ENCODE results near the gene IKZF3.
"Not testable (repeated sequence)": the region's sequence is repeated elsewhere in the genome, so short reads cannot be mapped to it uniquely, and the experiment has no call there.

Gene IKZF3

GRCh38 chr17:39863918-39864746 lies at the start of gene IKZF3:
Gene IKZF3, minus strand, starts transcription at chr17:39864312. Its CDS starts 186 bp downstream, at chr17:39864126.
- DNase-seq (ENCODE audit: low spot score), result no peak

GRCh38 chr17:39908789-39909352 lies 44.8 kb upstream of the IKZF3 start:
- no peak for DNase-seq (ENCODE audit: low spot score)

GRCh38 chr17:39904990-39905288 lies 40.8 kb upstream of the IKZF3 start:
- DNase-seq (ENCODE audit: low spot score), result no peak

GRCh38 chr17:39903158-39903884 lies 39.2 kb upstream of the IKZF3 start:
- no peak for DNase-seq (ENCODE audit: low spot score)

- DNase-seq (ENCODE audit: low spot score), result not testable (repeated sequence)
Observed at GRCh38 chr17:39902027-39902426, 37.9 kb upstream of the IKZF3 start.

GRCh38 chr17:39899215-39899614 lies 35.1 kb upstream of the IKZF3 start:
- no peak for DNase-seq (ENCODE audit: low spot score)

GRCh38 chr17:39898088-39898487 lies 34.0 kb upstream of the IKZF3 start:
- DNase-seq (ENCODE audit: low spot score), result no peak

- DNase-seq (ENCODE audit: low spot score), result no peak
Observed at GRCh38 chr17:39894681-39895376, 30.7 kb upstream of the IKZF3 start.

GRCh38 chr17:39889200-39889599 lies 25.1 kb upstream of the IKZF3 start:
- DNase-seq (ENCODE audit: low spot score), result no peak

GRCh38 chr17:39887078-39887477 lies 23.0 kb upstream of the IKZF3 start:
- DNase-seq (ENCODE audit: low spot score), result no peak

- DNase-seq (ENCODE audit: low spot score), result not testable (repeated sequence)
Observed at GRCh38 chr17:39886102-39886501, 22.0 kb upstream of the IKZF3 start.

- DNase-seq (ENCODE audit: low spot score), result no peak
Observed at GRCh38 chr17:39872751-39873150, 8.6 kb upstream of the IKZF3 start.

- no peak for DNase-seq (ENCODE audit: low spot score)
Observed at GRCh38 chr17:39871801-39872200, 7.7 kb upstream of the IKZF3 start.

GRCh38 chr17:39870776-39871175 lies 6.7 kb upstream of the IKZF3 start:
- no peak for DNase-seq (ENCODE audit: low spot score)

GRCh38 chr17:39868554-39868942 lies 4.4 kb upstream of the IKZF3 start:
- no peak for DNase-seq (ENCODE audit: low spot score)

- DNase-seq (ENCODE audit: low spot score), result no peak
Observed at GRCh38 chr17:39867880-39868553, 3.9 kb upstream of the IKZF3 start, which contains the start of gene ZPBP2. Gene ZPBP2, plus strand, starts transcription at chr17:39868202. Its CDS starts 153 bp downstream, at chr17:39868355.

- no peak for DNase-seq (ENCODE audit: low spot score)
Observed at GRCh38 chr17:39867084-39867879, 3.2 kb upstream of the IKZF3 start.

GRCh38 chr17:39866013-39866730 lies 2.1 kb upstream of the IKZF3 start:
- no peak for DNase-seq (ENCODE audit: low spot score)

- no peak for DNase-seq (ENCODE audit: low spot score)
Observed at GRCh38 chr17:39863244-39863917, 731 bp downstream of the IKZF3 start.

- no peak for DNase-seq (ENCODE audit: low spot score)
Observed at GRCh38 chr17:39861235-39861634, 2.9 kb downstream of the IKZF3 start.
